HG03571 (cell line): Measurements from ENCODE around the gene FAM98A.

Experiments used
- ATAC-seq: cut with Tn5 transposase; IDR thresholded peaks from one replicate; pipeline ENCODE4 v1.9.1; 2021; ENCODE audit not compliant: unreplicated experiment

The FAM98A gene

DNA sequence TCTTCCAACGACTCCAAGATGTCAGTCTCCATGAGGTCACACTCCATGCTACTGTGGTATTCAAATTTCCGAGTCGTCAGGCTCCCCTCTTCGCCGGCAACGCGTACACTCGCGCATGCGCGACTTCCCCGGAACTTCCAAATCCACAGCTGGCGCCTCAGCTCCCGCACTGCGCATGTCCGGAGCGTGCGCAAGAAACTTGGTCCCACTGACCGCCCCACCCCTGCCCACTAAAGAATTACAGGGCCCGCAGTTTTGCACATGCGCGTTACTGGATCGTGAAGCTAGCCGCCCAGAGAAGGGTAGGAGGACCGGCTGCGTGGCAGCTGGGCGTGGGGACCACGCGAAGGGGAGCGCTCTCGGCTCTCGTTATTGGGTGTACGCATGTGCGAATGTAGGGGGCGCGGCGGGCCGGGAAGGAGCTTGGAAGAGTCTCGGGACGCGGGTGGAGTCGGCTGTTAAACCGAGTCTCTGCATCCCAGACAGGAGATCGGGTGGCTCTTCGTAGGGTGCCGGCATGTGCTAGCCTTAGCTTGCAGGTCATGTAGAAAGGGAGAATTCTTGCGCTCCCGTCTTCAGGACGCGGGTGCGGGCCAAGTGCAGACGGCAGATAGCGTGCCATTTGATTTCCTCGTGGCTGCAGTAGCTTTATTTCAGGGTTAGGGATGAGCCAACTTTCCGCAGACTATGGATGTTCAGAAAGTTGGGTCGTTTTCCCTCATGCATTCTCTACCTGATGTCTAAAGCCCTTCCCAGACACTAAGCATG is at the start of gene FAM98A:
Gene FAM98A (minus strand): TSS at position 125 of the 768 bp plus-strand sequence. CDS start 78 bp downstream, at position 47.
- peak; percentile 93 for ATAC-seq

DNA sequence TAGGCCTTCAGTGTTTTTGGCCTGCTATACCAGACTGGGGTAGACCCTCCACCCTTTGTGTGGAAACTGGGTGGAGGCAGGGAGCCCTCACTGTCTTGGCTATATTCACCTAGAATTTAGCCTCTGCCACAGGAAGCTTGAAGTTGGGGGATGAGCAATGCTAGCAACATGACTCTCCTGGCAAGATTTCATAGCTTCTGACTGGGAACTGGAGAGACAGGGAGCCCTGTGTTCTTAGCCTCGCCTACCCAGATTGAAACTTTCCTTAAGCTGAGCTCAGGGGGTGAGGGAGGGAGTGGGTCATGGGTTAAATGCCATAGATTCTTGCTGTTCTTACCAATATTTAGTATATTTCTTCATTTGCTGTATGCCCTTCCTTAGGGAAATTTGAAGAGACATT is 46.8 kb upstream of the FAM98A start:
- ATAC-seq = no peak

DNA sequence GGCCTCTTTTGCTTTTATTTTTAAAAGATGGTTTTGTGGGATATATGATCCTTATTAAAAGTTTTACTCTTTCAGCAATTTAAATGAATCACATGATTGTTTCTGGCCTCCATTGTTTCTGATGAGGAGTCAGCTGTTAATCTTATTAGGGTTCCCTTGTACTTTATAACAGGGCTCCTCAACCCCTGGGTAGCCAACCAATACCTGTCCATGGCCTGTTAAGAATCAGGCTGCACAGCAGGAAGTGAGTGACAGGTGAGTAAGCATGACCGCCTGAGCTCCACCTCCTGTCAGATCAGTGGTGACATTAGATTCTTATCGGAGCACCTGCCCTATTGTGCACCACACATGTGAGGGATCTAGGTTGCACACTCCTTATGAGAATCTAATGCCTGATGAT is 45.1 kb upstream of the FAM98A start:
- no peak for ATAC-seq

DNA sequence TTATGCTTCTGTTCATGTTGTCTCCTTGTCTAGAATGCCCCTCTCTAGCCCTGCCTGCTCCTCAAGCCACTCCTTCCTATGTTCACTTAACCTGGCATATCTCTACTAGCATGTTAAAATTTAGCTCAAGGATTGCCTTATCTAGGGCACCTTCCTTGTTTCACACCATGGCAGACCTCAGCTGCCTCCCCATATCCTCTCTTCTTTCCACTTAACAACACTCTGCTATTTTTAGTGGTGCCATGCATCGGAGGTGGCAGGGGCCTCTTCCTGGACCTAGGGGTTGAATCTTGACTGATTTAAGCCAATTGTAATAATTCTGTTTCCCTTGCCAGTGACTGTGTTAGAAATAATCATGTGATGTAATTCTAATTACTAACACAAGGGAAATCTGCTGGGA is 36.9 kb upstream of the FAM98A start:
- no peak for ATAC-seq

DNA sequence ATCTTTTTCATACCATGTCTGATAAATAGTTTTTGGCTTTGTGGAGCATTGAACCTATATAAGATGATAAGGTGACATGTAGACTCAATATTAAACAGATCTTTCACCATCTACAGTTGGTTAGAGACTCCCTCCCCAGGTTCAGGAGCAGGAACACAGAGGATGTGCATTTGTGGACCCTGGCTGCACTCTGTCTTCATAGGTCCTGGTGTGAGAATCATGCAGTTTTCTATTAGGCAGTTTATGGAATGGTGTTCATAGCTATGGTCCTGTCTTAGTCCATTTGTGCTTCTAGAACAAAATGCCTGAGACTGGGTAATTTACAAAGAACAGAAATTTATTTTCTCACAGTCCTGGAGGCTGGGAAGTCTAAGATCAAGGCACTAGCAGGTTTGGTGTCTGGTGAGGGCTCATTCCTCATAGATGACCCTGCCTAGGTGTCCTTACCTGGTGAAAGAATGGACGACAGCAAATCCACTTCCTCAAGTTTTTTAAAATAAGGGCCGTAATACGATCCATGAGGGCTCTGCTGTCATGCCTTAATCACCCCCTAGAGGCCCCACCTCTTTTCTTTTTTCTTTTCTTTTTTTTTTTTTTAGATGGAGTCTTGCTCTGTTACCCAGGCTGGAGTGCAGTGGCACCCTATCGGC is 35.3 kb upstream of the FAM98A start:
- ATAC-seq = no peak

DNA sequence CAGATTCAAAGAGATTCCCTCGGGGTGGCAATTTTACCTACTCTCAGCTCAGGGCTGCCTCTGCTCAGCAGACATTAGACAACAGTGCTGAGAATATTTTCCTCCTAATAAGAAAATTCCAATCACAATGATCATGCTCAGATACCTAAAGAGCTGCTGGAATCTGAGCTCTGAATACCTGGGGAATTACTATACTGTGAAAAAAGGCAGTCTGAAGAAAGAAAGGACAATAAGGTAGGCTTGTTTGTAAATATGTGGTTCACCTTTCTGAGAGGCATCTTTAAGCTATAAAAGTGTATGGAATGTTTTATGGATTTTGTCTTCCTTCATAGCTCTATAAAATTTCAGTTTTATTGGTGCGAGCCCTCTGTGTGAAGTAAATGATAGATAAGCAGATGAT is 34.2 kb upstream of the FAM98A start:
- ATAC-seq = no peak

DNA sequence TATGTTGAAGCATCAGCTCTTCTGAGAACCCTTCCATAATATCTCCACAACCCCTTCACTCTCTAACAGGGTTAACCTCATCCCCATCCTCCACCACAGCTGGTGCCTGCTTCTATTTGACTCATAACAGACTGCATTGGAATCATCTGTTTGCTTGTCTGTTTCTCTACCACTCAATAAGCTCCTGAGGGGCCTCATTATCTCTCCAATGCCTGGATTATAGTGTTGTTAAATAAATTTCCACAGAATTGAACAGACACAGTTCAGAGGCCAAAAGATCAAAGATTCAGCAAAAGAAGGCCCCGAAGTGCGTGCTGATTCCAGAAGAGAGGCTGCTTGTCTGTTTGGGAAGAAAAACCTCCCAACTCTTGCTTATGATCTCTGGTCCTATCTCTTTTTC is 33.7 kb upstream of the FAM98A start:
- no peak for ATAC-seq

DNA sequence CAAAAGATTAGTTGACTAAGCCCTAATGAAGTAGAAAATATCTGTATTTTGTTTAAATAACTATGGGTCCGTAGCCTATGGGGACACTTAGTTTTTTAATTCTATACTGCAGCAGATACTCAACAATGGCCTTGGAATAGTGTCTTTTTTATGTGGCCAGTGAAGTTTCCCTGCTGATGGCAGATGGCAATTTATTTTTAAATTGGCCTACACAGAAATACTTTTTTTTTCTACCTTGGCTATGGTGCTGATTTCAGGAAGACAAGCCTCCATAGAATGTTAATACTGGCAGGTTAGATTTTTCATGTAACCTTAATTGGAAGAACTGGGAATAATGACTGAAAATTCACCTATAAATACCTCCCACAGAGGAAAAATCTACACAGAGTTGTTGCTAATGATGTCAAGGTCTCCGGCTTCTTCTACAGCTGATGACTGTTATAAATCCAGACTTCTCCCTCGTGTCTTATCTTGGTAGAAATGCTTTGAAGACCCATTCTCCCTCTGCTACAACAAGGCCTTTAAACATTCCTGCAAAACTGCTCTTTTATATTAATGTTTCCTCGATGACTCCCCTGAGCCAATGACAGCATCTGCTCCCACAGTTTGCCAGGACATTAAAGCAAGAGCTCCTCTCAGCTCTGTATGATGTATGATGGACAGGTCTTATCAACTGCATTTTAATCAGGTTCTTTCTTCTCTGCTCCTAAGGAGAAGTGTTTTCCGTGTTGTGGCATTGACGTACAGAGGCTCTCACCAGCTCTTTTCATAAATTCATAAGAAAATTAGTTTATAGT is 29.1 kb upstream of the FAM98A start:
- no peak for ATAC-seq

DNA sequence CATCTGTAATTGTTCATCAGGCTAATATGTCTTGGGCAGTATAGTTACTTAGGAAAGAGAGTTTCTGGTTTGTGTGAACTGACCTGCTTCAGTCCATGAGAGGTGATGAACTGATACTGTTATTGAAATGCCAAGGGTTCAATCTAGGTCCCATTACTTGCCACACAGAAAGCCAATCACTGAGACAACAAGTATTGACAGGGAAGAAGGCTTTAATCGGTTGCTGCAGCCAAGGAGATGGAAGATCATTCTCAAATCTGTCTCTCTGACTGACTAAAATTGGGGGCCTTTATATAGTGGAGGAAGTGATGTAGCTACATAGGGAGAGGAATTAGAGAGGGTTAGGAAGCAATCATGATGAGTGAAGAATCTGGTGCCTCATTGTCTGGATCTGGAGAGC is 19.9 kb upstream of the FAM98A start:
- ATAC-seq = no peak

DNA sequence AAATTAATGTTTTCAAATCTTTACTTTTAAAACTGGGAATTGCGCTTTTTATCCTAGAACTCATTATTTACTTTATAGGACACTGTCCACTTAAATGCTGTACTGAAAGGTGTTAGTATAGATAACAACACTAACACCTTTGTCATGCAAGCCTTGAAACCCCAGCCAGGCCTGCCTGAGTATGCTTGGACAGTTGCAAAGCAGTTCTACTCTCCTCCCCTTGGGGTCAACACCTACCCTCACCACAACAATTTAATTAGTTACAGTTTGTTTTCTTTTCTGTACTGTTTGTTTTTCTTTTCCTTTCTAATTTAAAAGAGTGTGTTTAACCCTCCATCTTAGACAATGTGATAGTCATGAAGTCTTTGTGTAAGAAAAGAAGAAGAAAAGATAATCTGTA is 18.9 kb upstream of the FAM98A start:
- ATAC-seq = no peak

DNA sequence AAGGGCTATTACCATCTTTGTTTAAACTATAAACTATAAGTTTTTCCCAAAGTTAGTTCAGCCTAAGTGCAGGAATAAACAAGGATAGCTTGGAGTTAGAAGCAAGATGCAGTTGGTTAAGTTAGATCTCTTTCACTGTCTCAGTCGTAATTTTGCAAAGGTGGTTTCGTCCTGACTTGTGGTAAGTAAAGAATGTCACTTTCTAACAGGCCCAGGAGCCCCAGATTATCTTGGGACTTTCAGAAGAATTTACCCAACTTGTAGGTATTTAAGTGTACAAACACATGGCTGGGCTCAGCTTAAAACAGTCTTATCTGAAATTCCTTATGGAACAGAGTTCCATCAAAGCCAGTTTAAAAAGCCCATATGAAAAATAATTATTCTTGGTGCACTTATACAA is 18.3 kb upstream of the FAM98A start:
- no peak for ATAC-seq

DNA sequence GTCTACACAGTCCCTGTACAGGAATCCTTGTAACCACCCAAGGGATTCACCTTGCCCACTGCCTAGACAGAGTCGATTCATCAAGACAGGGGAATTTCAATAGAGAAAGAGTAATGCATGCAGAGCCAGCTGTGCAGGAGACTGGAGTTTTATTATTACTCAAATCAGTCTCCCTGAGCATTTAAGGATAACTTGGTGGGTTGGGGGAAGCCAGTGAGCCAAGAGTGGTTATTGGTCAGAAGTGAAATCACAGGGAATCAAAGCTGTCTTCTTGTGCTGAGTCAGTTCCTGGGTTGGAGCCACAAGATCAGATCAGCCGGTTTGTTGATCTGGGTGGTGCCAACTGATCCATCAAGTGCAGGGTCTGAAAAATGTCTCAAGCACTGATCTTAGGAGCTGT is 17.8 kb upstream of the FAM98A start:
- no peak for ATAC-seq

DNA sequence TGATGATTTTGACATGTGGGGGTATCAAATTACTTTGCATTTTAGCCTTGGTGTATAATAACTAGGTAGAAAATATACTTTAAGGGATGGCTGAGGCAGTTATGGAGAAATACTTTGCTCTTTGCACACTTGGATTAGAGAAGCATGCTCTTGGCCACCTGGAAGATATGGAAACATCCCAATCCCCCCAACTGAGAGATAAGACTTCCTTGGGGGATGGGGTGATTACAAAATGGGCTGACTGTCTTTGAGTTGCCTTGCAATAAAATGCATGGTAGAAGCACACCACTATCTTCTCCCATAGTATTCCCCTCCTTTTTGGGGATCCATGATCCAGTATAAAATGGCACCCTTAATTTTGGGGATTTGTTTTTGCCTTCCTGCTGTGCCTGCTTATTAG is 15.1 kb upstream of the FAM98A start:
- no peak for ATAC-seq

DNA sequence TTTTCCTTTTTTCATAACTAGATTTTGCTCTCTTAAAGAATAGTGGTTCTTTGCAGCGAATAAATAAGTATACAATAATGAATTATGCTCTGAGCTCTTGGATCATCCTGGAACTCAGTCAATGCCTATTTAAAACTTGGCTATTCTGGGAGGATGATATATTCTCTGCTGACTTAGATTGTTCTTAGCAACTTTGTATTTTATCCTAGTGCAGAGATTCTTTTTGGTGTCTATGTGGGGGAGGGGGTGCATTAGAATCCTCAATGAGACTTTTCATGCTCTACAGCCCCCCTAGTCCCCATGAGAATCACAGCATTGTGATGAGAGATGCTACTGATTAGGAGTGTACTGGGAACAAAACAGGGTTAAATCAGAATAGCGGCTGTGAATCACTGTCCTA is 8.8 kb upstream of the FAM98A start:
- no peak for ATAC-seq

DNA sequence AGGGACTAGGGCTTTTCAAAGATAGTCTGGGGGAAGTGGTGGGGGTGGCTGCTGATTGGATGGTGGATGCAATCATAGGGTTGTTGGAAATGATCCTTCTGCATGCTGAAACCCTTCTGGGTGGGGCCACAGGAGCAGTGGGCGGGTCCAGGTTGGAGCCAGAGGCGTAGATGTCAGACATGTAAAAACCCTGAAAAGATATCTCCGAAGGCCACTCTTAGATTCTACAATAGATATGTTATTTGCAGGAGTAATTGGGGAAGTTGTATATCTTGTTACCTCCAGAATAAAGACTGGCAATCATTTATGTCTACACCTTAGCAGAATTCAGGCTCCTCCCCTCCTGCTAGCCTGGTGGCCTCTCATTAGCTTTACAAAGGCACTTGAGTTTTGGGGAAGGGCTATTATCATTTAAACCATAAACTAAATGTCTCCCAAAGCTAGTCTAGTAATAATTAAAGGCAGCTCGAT is 8.2 kb upstream of the FAM98A start:
- ATAC-seq = no peak

DNA sequence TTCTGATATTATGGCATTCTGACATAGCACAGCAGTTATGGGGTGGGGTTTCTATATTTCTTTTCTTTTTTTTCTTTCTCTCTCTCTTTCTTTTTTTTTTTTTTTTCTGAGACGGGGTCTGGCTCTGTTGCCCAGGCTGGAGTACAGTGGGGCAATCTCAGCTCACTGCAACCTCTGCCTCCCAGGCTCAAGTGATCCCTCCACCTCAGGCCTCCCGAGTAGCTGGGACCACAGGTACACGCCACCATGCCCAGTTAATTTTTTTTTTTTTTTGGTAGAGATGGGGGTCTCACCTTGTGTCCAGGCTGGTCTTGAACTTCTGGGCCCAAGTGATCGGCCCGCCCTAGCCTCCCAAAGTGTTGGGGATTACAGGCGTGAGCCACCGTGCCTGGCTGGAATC is 7.5 kb upstream of the FAM98A start:
- no peak for ATAC-seq

DNA sequence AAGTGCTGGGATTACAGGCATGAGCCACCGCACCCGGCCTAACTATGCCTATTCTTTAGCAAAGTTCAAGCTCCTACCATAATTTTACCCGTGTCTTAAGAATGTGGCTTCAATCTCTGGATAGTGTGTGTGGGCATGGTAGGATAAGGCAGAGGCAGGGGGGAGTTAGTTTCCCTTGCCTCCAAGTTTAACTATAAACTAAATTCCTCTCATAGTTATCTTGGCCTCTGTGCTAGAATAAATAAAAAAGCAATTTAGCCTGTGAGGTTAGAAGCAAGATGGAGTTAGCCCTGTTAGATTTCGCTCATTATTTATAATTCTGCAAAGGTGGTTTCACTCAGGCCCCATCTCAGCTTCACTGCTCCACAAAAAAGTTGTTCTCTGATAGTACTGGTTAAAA is 7.0 kb upstream of the FAM98A start:
- no peak for ATAC-seq

DNA sequence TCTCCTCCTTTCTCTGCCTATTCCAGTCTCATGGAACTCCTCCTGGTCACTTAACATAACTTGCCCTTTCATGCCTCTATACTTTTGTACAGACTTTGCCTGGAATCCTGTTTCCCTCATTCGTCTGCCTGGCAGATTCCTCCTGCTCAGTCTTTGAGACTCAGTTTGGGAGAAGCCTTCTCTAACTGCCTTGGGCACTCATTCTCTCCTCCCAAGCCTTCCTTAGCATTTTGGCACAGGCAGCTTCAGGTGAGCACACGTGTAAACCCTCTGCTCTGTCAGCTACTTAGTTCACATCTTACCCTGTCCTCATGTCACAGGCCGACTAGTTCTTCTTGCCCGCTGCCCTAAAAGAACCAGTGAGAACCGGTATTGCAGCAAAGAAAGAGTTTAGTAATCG is 6.0 kb upstream of the FAM98A start:
- no peak for ATAC-seq

DNA sequence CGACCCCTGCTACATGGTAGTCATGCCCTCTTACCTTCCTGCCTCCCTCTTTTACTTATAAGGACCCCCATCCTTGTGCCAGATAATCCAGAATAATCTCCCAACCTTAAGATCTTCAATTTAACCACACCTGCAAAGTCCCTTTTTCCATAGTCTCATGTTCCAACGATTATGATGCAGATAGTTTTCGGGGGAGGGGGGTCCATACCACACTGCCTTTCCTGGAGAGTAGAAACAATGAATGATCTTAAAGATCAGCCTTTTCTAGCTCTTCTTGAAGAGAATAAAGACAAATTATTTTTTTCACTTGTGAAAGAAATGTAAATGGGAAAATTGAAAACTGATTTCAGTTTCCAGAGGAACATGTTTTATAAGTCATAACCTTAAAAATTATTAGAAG is 4.3 kb upstream of the FAM98A start:
- no peak for ATAC-seq

DNA sequence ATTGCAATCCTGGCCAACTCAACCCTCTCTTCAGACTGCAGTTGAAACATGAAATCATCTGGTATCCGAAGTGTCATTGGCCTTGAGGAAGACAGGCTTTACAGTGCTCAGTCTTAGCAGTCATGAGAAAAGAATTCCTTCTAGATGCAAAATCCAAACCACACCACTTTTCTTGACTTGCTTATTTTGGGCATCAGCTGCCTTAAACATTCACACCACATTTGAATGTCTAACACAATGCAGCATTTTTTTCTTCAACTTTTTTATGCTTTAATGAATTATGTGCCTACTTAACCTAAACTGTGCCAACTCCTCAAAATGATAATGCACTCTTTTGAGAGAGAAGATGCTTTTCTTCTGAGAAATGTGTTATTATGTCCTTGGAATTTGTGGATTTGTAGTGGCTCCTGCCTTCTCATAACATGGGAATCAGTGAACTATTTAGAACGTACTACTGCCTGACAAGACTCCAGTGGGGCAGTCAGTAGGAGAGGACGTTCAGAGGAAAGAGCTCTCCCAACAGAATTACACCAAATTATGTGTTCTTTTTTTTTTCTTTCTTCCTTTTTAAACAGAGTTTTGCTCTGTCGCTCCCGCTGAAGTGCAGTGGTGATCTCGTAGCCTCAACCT is 3.2 kb upstream of the FAM98A start:
- ATAC-seq = no peak

DNA sequence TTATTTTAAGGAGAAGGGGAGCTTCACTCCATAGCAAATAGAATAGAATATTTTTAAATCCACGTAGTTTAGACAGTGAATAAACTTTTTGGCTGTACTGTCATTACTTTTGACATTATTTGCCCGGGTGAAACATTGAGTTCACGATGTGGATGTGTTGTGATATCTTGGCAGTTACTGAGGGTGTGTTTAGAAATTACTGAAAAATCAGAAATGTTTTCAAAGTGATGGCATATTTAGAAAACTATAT is 769 bp upstream of the FAM98A start:
- no peak for ATAC-seq
